Caco-2 (cell line): Measurements from ENCODE around the gene STK11IP. TPM values are rescaled to one million over a fixed set of nuclear protein-coding genes. Genes with fewer than 3 reads are reported as not detected.
A peak's percentile ranks its signal among the peaks of the same experiment; 100 is the strongest.

Experiments
- BruUV-seq: library from RNA; stranded (reverse); fragments of 400-500 nt; replicated peaks from 2 replicates; lab custom pipeline; 2021; lab: Mats Ljungman, UMichigan
- CTCF ChIA-PET: fragments of 300-600 bp; sonication (Branson Sonifier 250); formaldehyde crosslinking; loops from one replicate; lab custom pipeline; 2022; ENCODE audit warnings: antibody characterized with exemption; lab: Charles Lee
- POLR2A ChIA-PET: fragments of 300-600 bp; sonication (Branson Sonifier 250); formaldehyde crosslinking; loops from one replicate; lab custom pipeline; 2022; ENCODE audit warnings: antibody characterized with exemption; lab: Charles Lee
- DNase-seq, 2 experiments: peaks; one replicate each; pipeline versions ENCODE4 v3.0.0 to v3.0.0-alpha.2; 2020 to 2022
- H3K27me3 ChIP-seq: replicated peaks from 2 replicates; pipeline ENCODE4 v1.6.0; 2011; ENCODE audit warnings: low read length; ENCODE audit not compliant: control insufficient read depth, insufficient read depth
- H3K36me3 ChIP-seq: 2 replicates; pipeline ENCODE4 v1.5.1; 2011; ENCODE audit warnings: low read length; ENCODE audit not compliant: control insufficient read depth, insufficient read depth
- H3K4me1 ChIP-seq: fragments of 250-450 bp; sonication (Bioruptor Pico); 2 replicates; pipeline ENCODE4 v1.5.1; 2020; ENCODE audit warnings: mild to moderate bottlenecking
- H3K4me3 ChIP-seq: 2 replicates; pipeline ENCODE4 v1.5.1; 2011; ENCODE audit warnings: low read depth, mild to moderate bottlenecking, control low read depth, low read length
- H3K9me3 ChIP-seq: fragments of 250-450 bp; sonication (Bioruptor Pico); 2 replicates; pipeline ENCODE4 v1.5.1; 2020; ENCODE audit warnings: mild to moderate bottlenecking, moderate library complexity
- H3K27ac Mint-ChIP-seq: one replicate; pipeline ENCODE4 v1.8.0; 2022; ENCODE audit warnings: mixed read lengths; ENCODE audit not compliant: unreplicated experiment
- H3K27me3 Mint-ChIP-seq: one replicate; pipeline ENCODE4 v1.8.0; 2022; ENCODE audit warnings: mixed read lengths; ENCODE audit not compliant: insufficient read depth, unreplicated experiment
- H3K36me3 Mint-ChIP-seq: one replicate; pipeline ENCODE4 v1.8.0; 2022; ENCODE audit warnings: mild to moderate bottlenecking, mixed read lengths; ENCODE audit not compliant: insufficient read depth, unreplicated experiment
- H3K4me1 Mint-ChIP-seq: one replicate; pipeline ENCODE4 v1.8.0; 2022; ENCODE audit warnings: low read depth, mixed read lengths; ENCODE audit not compliant: unreplicated experiment
- H3K4me3 Mint-ChIP-seq: one replicate; pipeline ENCODE4 v1.8.0; 2022; ENCODE audit warnings: mild to moderate bottlenecking, moderate library complexity, mixed read lengths; ENCODE audit not compliant: unreplicated experiment
- H3K9me3 Mint-ChIP-seq: one replicate; pipeline ENCODE4 v1.8.0; 2022; ENCODE audit warnings: mixed read lengths; ENCODE audit not compliant: unreplicated experiment
- intact Hi-C: fragments of 100-400 bp; cut with micrococcal nuclease; formaldehyde crosslinking; loops from one replicate; pipeline ENCODE4 v1.10.0; 2022; ENCODE audit not compliant: unreplicated experiment
- total RNA-seq: library from RNA; stranded (reverse); gene quantifications from 2 replicates; pipeline ENCODE4 v1.2.3, GENCODE V29; 2022
- TF ChIP-seq, protein P1 (sequence below), 2 experiments: fragments of 200-600 bp in 1 of 2; IDR thresholded peaks; 1 replicate in 1 of 2; 2 replicates in 1 of 2; pipeline versions ENCODE4 v1.5.1 to v1.8.0; 2011 to 2022; ENCODE audit warnings: antibody characterized with exemption in 1 of 2, control low read depth in 1 of 2, inconsistent platforms in 1 of 2, low read depth in 1 of 2, low read length in 1 of 2, mild to moderate bottlenecking in 1 of 2, moderate library complexity in 1 of 2; ENCODE audit not compliant: insufficient read depth in 1 of 2, severe bottlenecking in 1 of 2, unreplicated experiment in 1 of 2

The STK11IP gene
- total RNA-seq, 1 experiment from 2014 or later: 21.7 TPM

DNA sequence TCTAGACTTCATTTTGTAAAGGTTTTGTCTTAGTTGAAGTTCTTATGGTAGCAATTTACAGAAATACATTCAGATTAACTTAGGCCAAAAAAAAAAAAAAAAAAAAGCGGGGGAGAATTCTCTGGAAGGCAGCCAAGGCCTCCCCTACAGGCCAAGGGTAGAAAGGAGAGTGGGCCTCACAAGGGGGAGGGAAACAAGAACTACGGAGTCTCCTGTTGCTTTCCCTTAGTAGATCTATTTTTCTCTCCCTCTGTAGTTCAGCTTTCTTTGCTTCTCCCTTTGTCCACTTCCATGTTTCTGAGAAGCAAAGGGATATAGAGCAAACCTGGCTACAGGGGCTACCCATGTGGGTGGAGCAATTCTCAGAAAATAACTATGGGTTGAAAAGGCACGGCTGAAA lies 2.4 kb upstream of the STK11IP start:
- BruUV-seq: no TSS peak
- POLR2A ChIA-PET: no interaction called here

DNA sequence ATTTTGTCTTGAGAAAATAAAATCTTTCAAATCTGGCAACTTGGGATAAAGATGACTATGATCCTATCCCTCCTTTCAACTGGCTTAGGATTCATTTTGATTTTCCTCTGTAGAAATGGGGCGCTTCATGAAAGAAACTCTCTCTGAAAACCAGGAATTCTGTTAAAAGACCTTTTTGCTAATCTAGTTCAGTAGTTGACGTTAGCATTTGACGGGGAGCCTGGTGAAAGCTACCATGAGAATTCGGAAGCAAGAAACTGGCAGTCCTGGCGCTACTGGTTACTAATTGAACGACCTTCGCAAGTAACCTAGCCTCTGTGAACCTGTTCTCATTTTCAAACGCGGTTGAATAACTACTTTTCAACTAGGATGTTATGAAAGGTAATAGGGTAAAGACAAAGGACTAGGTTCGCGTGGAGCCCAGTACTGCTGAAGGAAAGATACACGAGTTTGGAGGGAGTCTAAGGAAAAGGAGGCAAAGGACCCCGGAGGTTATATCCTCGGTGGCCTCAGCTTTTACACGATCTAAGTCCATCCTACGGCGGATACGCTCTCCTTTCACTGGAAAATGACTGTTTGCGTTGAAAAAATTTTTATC lies 604 bp upstream of the STK11IP start:
- POLR2A ChIA-PET: interaction anchor here (0.6 to 2.3 kb wide), 9 partner anchors 19 to 209 kb away, joined by 3 to 13 read pairs (median 6); partner anchors contain the start of genes DNPEP, GMPPA, INHA and OBSL1
- intact Hi-C loops: loop anchor here (1.0 to 5.0 kb wide), 3 partner anchors 26 to 99 kb away; partner anchors contain the start of genes GMPPA and OBSL1
- H3K27me3 Mint-ChIP-seq: peaks cover 2% of the 10 kb centered on the region
- Histone ChIP-seq H3K36me3 (no peaks in the 10 kb centered on the region), H3K4me3 (peak overlapping the region; percentile 72), H3K27me3 (no peaks in the 10 kb centered on the region), H3K4me1 (peaks cover 23% of the 10 kb centered on the region), H3K9me3 (no peaks in the 10 kb centered on the region)
- peaks cover 14% of the 10 kb centered on the region for H3K36me3 Mint-ChIP-seq
- CTCF ChIA-PET: interaction anchor here (0.6 to 2.8 kb wide), 13 partner anchors 13 to 220 kb away, joined by 3 to 11 read pairs (median 4); partner anchors contain the start of genes CHPF, DNPEP, GMPPA and OBSL1
- no peaks in the 10 kb centered on the region for H3K4me1 Mint-ChIP-seq
- TF ChIP-seq, protein P1, sequence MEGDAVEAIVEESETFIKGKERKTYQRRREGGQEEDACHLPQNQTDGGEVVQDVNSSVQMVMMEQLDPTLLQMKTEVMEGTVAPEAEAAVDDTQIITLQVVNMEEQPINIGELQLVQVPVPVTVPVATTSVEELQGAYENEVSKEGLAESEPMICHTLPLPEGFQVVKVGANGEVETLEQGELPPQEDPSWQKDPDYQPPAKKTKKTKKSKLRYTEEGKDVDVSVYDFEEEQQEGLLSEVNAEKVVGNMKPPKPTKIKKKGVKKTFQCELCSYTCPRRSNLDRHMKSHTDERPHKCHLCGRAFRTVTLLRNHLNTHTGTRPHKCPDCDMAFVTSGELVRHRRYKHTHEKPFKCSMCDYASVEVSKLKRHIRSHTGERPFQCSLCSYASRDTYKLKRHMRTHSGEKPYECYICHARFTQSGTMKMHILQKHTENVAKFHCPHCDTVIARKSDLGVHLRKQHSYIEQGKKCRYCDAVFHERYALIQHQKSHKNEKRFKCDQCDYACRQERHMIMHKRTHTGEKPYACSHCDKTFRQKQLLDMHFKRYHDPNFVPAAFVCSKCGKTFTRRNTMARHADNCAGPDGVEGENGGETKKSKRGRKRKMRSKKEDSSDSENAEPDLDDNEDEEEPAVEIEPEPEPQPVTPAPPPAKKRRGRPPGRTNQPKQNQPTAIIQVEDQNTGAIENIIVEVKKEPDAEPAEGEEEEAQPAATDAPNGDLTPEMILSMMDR (IDR thresholded peaks at IDR 0.05; ENCODE audit: insufficient read depth in 1 of 2, low read depth in 1 of 2, low read length in 1 of 2, severe bottlenecking in 1 of 2, unreplicated experiment in 1 of 2): no peak
- no peak for DNase-seq
- TSS peak; percentile 91 for BruUV-seq
- no peaks in the 10 kb centered on the region for H3K9me3 Mint-ChIP-seq
- peak overlapping the region; percentile 98 for H3K27ac Mint-ChIP-seq
- H3K4me3 Mint-ChIP-seq: peak overlapping the region; percentile 96

More for the DNA sequence above, 2.4 kb upstream of the STK11IP start:
- H3K27me3 Mint-ChIP-seq: peaks cover 2% of the 10 kb centered on the region
- intact Hi-C loops: loop anchor here (5.0 kb wide), 1 partner anchor 33 kb away; no protein-coding TSS in a partner anchor
- H3K36me3 Mint-ChIP-seq: peaks cover 14% of the 10 kb centered on the region
- no peaks in the 10 kb centered on the region for H3K4me1 Mint-ChIP-seq
- TF ChIP-seq, protein P1 (IDR thresholded peaks at IDR 0.05; ENCODE audit: insufficient read depth in 1 of 2, low read depth in 1 of 2, low read length in 1 of 2, severe bottlenecking in 1 of 2, unreplicated experiment in 1 of 2): no peak
- peaks cover 23% of the 10 kb centered on the region for H3K4me1 ChIP-seq
- no peak for DNase-seq
- H3K4me3 Mint-ChIP-seq: no peak overlapping the region
- H3K27ac Mint-ChIP-seq: peak overlapping the region; percentile 61
- H3K9me3 ChIP-seq: no peaks in the 10 kb centered on the region
- CTCF ChIA-PET: no interaction called here
- no peaks in the 10 kb centered on the region for H3K9me3 Mint-ChIP-seq
- no peaks in the 10 kb centered on the region for H3K27me3 ChIP-seq
- H3K4me3 ChIP-seq: no peak overlapping the region
- no peaks in the 10 kb centered on the region for H3K36me3 ChIP-seq

DNA sequence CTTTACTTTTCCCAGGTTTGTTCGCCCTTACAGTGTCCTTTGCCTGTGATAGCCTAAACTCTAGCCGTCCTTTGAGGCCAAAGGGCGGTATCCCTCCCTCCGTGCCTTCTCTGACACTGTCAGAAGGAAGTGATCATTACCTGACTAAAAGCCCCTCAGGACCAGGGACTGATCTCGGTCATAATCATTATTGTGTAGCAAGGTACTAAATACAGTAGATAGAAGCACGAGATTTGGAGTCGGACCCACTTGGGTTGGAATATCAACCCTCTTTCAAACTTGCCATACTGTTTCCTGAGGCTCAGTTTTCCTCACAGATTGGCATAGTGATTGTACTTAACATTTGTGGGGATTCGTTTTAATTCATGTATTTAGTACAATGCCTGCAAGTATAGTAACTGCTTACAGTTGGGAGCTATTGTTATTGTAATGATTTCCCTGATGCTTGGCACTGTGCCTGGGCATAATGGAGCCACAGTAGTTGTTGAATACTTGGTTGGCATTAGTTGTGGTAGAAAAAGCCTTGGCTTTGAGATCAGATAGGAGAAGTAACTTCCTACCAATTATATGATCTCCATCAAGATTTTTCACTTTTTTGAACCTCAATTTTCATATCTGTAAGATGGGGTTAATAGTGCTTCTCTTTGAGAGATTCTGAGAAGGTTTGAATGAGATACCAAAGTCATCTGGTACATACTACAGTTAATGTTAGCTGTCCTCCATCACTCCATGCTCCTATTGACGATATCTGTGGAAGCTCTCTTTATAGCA lies 836 bp downstream of the STK11IP start:
- Mint-ChIP-seq H3K27me3 (no peaks in the 10 kb centered on the region), H3K4me1 (no peaks in the 10 kb centered on the region), H3K9me3 (no peaks in the 10 kb centered on the region), H3K27ac (peak overlapping the region; percentile 98), H3K4me3 (peak overlapping the region; percentile 96), H3K36me3 (peaks cover 14% of the 10 kb centered on the region)
- H3K4me1 ChIP-seq: peaks cover 23% of the 10 kb centered on the region
- intact Hi-C loops: loop anchor here (1.0 to 5.0 kb wide), 3 partner anchors 36 to 55 kb away; partner anchors contain the start of gene CHPF
- H3K9me3 ChIP-seq: no peaks in the 10 kb centered on the region
- no peaks in the 10 kb centered on the region for H3K36me3 ChIP-seq
- no peak for DNase-seq
- H3K27me3 ChIP-seq: no peaks in the 10 kb centered on the region
- TF ChIP-seq, protein P1 (IDR thresholded peaks at IDR 0.05; ENCODE audit: insufficient read depth in 1 of 2, low read depth in 1 of 2, low read length in 1 of 2, severe bottlenecking in 1 of 2, unreplicated experiment in 1 of 2): no peak
- CTCF ChIA-PET: interaction anchor here (0.6 to 2.8 kb wide), 7 partner anchors 44 to 210 kb away, joined by 3 to 11 read pairs (median 4); partner anchors contain the start of genes DNPEP and GMPPA
- peak overlapping the region; percentile 72 for H3K4me3 ChIP-seq
- POLR2A ChIA-PET: interaction anchor here (0.6 to 2.3 kb wide), 10 partner anchors 10 to 157 kb away, joined by 3 to 13 read pairs (median 4); partner anchors contain the start of genes INHA, OBSL1 and TMEM198
- BruUV-seq: TSS peak; percentile 77
